Epithelial cell of proximal tubule (primary cell): ENCODE results near the gene OTOG. TPM values are rescaled to one million over a fixed set of nuclear protein-coding genes. Genes with fewer than 3 reads are reported as not detected.

Source experiments
- DNase-seq: peaks from one replicate; pipeline ENCODE4 v3.0.0-alpha.2; 2011; ENCODE audit warnings: low read depth
- H3K4me3 ChIP-seq: 2 replicates; pipeline ENCODE4 v1.5.1; 2011; ENCODE audit warnings: low read depth, mild to moderate bottlenecking, low read length
- CTCF ChIP-seq: conservative IDR thresholded peaks from 2 replicates; pipeline ENCODE4 v1.5.1; 2012; ENCODE audit warnings: low read depth, mild to moderate bottlenecking, low read length
- total RNA-seq: library from RNA; depleted of rRNA; stranded (reverse); fragments of >200 nt; gene quantifications from 2 replicates; pipeline ENCODE4 v1.2.3, GENCODE V29; 2015

Gene OTOG
- total RNA-seq, 1 donor from 2014 or later, result not detected

DNA sequence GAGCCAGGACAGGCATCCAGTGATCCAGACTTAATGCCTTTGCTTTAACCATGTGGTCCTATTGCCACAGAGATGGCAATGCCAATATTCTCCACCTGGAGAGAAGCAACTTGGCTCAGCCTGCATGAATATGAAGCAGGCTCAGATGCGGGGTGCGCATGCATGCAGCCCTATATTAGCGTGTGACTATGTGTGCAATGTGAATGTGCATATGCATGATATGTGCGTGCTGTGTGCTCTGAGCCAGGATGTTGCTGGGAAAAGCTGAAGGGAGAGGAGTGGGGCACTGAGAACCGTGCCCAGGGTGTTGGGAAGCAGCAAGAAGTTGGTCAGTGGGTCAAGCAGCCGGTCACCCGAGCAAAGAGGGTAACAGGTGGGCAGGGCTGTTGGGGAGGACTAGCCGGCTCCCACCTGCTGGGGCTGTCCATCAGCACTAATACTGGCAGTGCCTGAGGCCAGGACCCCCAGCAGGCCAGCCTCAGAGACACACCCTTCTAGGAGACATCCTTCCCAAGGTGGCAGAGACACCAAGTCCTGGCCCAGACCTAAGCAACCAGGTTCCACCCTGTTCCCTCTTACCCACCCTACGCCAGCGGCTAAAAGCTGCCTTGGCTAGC is 147.5 kb downstream of the OTOG start:
- DNase-seq, result no peak
- H3K4me3 ChIP-seq, result no peak overlapping the region
- no peak for TF ChIP-seq CTCF

GRCh38 chr11:17695454-17696441 is 148.7 kb downstream of the OTOG start:
- H3K4me3 ChIP-seq, result no peak overlapping the region
- TF ChIP-seq CTCF, result no peak
- DNase-seq, result no peak

GRCh38 chr11:17696741-17697140 is 149.7 kb downstream of the OTOG start:
- no peak for TF ChIP-seq CTCF
- H3K4me3 ChIP-seq, result no peak overlapping the region
- DNase-seq, result no peak

Other genes with a start within 250 kb of the OTOG start
- gene NCR3LG1, start 195.5 kb upstream of the OTOG start, total RNA-seq, result 1.2 and 2.3 TPM in 2 replicates
- 0.22 and 0.63 TPM in 2 replicates for gene KCNJ11, start 158.6 kb upstream of the OTOG start, total RNA-seq
- not detected in 2 replicates for gene ABCC8, start 70.4 kb upstream of the OTOG start, total RNA-seq
- 1.1 TPM in 1 of 2 replicates, not detected in the other for gene USH1C, start 2.8 kb upstream of the OTOG start, total RNA-seq
- not detected in 2 replicates for gene MYOD1, start 172.3 kb downstream of the OTOG start, total RNA-seq
- gene KCNC1, start 187.5 kb downstream of the OTOG start, total RNA-seq, result not detected in 2 replicates